PC-3 (cell line): ENCODE measurements around the gene CYP1B1.

Experiments used
- EZH2 ChIP-seq: fragments of 300-600 bp; sonication (generic); IDR thresholded peaks from one replicate; pipeline ENCODE4 v1.6.1; 2017; ENCODE audit warnings: antibody characterized with exemption, mild to moderate bottlenecking, low read length; ENCODE audit not compliant: unreplicated experiment
- EZH2phosphoT487 ChIP-seq: fragments of 300-600 bp; sonication (generic); IDR thresholded peaks from 2 replicates; pipeline ENCODE4 v1.6.1; 2018; ENCODE audit warnings: mild to moderate bottlenecking, antibody characterized with exemption, low read length, borderline replicate concordance
- TF ChIP-seq, protein P1 (sequence below): fragments of 300-600 bp; sonication (generic); conservative IDR thresholded peaks from 2 replicates; pipeline ENCODE4 v1.5.1; 2017; ENCODE audit warnings: antibody characterized with exemption, low read depth, mild to moderate bottlenecking, low read length

DNA sequence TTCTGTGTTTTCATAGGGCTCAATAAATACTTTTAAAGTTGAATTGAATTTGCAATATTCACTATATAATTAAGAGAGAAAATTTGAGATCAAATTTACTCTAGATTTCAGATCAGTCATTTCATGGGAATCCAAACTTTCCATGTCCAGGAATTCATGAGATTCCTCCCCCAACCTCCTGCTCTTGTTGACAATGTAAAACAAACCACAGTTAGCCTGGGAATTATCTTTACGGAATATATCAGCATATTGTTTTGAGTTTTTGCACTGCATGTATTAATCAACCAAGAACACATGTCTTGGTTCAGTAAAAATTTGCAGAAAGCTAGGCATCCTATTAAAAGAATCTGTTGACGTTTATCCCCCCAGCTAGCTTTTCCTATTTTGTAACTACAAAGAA is 42.3 kb downstream of the CYP1B1 start:
- TF ChIP-seq, protein P1, sequence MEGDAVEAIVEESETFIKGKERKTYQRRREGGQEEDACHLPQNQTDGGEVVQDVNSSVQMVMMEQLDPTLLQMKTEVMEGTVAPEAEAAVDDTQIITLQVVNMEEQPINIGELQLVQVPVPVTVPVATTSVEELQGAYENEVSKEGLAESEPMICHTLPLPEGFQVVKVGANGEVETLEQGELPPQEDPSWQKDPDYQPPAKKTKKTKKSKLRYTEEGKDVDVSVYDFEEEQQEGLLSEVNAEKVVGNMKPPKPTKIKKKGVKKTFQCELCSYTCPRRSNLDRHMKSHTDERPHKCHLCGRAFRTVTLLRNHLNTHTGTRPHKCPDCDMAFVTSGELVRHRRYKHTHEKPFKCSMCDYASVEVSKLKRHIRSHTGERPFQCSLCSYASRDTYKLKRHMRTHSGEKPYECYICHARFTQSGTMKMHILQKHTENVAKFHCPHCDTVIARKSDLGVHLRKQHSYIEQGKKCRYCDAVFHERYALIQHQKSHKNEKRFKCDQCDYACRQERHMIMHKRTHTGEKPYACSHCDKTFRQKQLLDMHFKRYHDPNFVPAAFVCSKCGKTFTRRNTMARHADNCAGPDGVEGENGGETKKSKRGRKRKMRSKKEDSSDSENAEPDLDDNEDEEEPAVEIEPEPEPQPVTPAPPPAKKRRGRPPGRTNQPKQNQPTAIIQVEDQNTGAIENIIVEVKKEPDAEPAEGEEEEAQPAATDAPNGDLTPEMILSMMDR, result no peak
- no peak for TF ChIP-seq EZH2
- TF ChIP-seq EZH2phosphoT487, result no peak
